ENCODE results near the gene RHOT1.

GRCh38 chr17:32126746-32127145 lies 15.6 kb upstream of the RHOT1 start:
- TF ChIP-seq CTCF (IDR thresholded peaks at IDR 0.05; ENCODE audit: extremely low read depth in 1 of 2, insufficient read depth in 1 of 2, low read depth in 1 of 2, low read length in 2 of 2) (no peak), EZH2 (IDR thresholded peaks at IDR 0.05; ENCODE audit: borderline replicate concordance, low read depth, low read length, severe bottlenecking) (no peak), POLR2AphosphoS5 (IDR thresholded peaks at IDR 0.05; ENCODE audit: insufficient read depth, low read depth, low read length) (no peak), POLR2A (IDR thresholded peaks at IDR 0.05; ENCODE audit: low read depth, low read length) (no peak), GATA2 (IDR thresholded peaks at IDR 0.05; ENCODE audit: insufficient read depth, insufficient read length, low read depth, low read length) (no peak), JUN (IDR thresholded peaks at IDR 0.05; ENCODE audit: borderline replicate concordance, insufficient read depth, insufficient read length, low read depth) (no peak), MAX (IDR thresholded peaks at IDR 0.05; ENCODE audit: insufficient read depth, insufficient read length) (no peak), MYC (IDR thresholded peaks at IDR 0.05; ENCODE audit: low read depth, low read length) (no peak), FOS (IDR thresholded peaks at IDR 0.05; ENCODE audit: borderline replicate concordance, insufficient read depth, low read length) (no peak)

All from endothelial cell of umbilical vein (primary cell).